GM18508 (cell line): ENCODE measurements around the gene KAZN.

ENCODE experiments used
- ATAC-seq: cut with Tn5 transposase; IDR thresholded peaks from one replicate; pipeline ENCODE4 v1.9.1; 2021; ENCODE audit warnings: moderate number of reproducible peaks; ENCODE audit not compliant: insufficient read depth, unreplicated experiment

Gene KAZN

GRCh38 chr1:14666962-14667650 is 68.6 kb downstream of the KAZN start:
- ATAC-seq, result no peak

GRCh38 chr1:14667651-14667984 is 69.1 kb downstream of the KAZN start:
- ATAC-seq, result no peak

- no peak for ATAC-seq
Observed at GRCh38 chr1:14668538-14668937, 70.1 kb downstream of the KAZN start.

- ATAC-seq, result no peak
Observed at GRCh38 chr1:14672005-14672404, 73.5 kb downstream of the KAZN start.

- no peak for ATAC-seq
Observed at GRCh38 chr1:14674030-14674429, 75.5 kb downstream of the KAZN start.

GRCh38 chr1:14676400-14676799 is 77.9 kb downstream of the KAZN start:
- ATAC-seq, result no peak

- ATAC-seq, result no peak
Observed at GRCh38 chr1:14677292-14677971, 78.9 kb downstream of the KAZN start.

- no peak for ATAC-seq
Observed at GRCh38 chr1:14678011-14678638, 79.6 kb downstream of the KAZN start.

- ATAC-seq, result no peak
Observed at GRCh38 chr1:14679027-14679688, 80.7 kb downstream of the KAZN start.

GRCh38 chr1:14681182-14681581 is 82.7 kb downstream of the KAZN start:
- no peak for ATAC-seq

GRCh38 chr1:14682941-14683621 is 84.6 kb downstream of the KAZN start:
- no peak for ATAC-seq

GRCh38 chr1:14685078-14685477 is 86.6 kb downstream of the KAZN start:
- ATAC-seq, result no peak

GRCh38 chr1:14686701-14687100 is 88.2 kb downstream of the KAZN start:
- no peak for ATAC-seq

- ATAC-seq, result no peak
Observed at GRCh38 chr1:14687147-14687546, 88.7 kb downstream of the KAZN start.

GRCh38 chr1:14689996-14690615 is 91.6 kb downstream of the KAZN start:
- no peak for ATAC-seq

- no peak for ATAC-seq
Observed at GRCh38 chr1:14693949-14694348, 95.5 kb downstream of the KAZN start.

- no peak for ATAC-seq
Observed at GRCh38 chr1:14694589-14694988, 96.1 kb downstream of the KAZN start.

GRCh38 chr1:14696761-14697160 is 98.3 kb downstream of the KAZN start:
- ATAC-seq, result no peak

- ATAC-seq, result no peak
Observed at GRCh38 chr1:14697353-14697752, 98.9 kb downstream of the KAZN start.

GRCh38 chr1:14698314-14698713 is 99.8 kb downstream of the KAZN start:
- ATAC-seq, result no peak
